ENCODE measurements around the gene COX7B2.

The COX7B2 gene

DNA sequence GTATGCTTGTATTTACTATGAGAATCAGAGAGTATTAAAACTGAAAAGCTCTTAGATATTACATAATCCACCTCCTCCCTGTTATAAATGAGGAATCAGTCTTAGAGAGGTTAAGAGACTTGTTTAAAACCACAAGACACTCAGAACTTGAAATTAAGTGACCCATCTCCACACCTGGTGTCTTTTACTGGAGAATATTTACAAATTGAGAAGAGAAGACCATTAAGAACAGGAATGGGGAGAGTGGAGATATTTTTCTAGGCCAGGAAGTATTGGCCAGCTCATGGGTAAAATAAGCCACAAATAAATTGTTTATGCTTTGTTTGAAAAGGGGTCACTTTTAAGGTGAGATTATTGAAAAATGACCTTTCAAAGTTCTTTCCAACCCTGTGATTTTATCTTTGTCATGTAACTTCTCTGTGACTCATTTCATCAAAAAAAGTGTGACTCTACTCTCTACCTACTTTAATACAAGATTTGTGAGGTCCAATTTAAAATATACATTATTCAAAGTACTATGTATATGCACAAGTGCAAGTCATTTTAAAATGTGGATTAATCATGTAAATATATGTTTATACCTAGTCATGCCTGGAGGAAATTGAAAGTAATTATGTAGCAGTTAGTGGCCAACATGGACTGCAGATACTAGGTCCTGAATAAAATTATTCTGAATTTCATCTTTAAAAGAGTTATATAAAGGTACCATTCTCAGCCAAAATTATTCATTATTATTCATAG lies 15.9 kb upstream of the COX7B2 start:
- no peak for DNase-seq (ENCODE audit: low read depth, low spot score)
- no peaks in the 10 kb centered on the region for H3K36me3 ChIP-seq (ENCODE audit: insufficient read depth, low read length)
- H3K9me3 ChIP-seq (ENCODE audit: low read depth, low read length), result no peaks in the 10 kb centered on the region
- no peak overlapping the region for H3K9ac ChIP-seq (ENCODE audit: insufficient read length)
- no peak overlapping the region for H3K27ac ChIP-seq
- no peak overlapping the region for H3K4me3 ChIP-seq
- no peak for TF ChIP-seq FOXP2 (optimal IDR thresholded peaks at IDR 0.05; ENCODE audit: control extremely low read depth, extremely low read length, insufficient read depth)
- no peak for TF ChIP-seq EZH2 (IDR thresholded peaks at IDR 0.05)
- no peak for TF ChIP-seq POLR2AphosphoS5 (IDR thresholded peaks at IDR 0.05; ENCODE audit: borderline replicate concordance, low read depth, low read length)

DNA sequence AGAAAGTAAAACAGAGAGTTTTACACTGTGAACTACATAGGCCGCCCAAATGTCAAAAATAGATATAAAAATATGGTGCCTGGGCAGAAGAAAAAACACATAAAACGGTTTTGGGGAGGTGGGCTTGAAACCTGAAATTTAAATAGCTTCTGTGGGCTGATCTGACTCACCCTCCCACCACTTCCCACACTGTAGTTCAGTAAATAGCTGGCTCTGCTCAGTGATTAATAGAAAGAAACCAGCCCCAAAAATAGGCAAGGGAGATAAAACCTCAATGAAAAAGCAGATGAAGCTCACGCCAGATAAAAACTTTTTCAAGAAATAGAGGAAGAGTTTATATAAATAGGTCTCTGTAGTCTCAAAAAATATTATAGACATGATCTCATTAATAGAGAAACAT lies 13.2 kb upstream of the COX7B2 start:
- Histone ChIP-seq H3K36me3 (ENCODE audit: insufficient read depth, low read length) (no peaks in the 10 kb centered on the region), H3K4me3 (no peak overlapping the region), H3K9me3 (ENCODE audit: low read depth, low read length) (no peaks in the 10 kb centered on the region), H3K27ac (no peak overlapping the region), H3K9ac (ENCODE audit: insufficient read length) (no peak overlapping the region)
- DNase-seq (ENCODE audit: low read depth, low spot score), result no peak
- TF ChIP-seq EZH2 (IDR thresholded peaks at IDR 0.05) (no peak), POLR2AphosphoS5 (IDR thresholded peaks at IDR 0.05; ENCODE audit: borderline replicate concordance, low read depth, low read length) (no peak), FOXP2 (optimal IDR thresholded peaks at IDR 0.05; ENCODE audit: control extremely low read depth, extremely low read length, insufficient read depth) (no peak)

DNA sequence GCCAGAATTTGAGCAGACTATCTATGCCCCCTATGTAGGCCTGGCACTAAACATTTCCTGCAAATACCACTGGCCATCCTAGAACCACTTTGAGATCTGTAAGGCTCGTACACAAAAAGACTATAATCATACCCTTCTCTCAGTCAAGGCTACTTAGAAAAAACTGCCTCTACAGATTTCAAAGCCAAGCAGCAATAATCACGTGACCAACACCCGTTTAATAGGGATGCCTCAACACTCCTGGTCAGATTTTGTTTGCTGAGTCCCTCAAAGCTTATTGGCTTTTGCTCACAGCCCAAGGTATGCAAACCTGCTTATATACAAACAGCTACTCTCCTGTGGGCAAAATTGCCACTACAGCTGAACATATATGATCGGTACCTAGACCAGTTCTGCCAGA lies 897 bp downstream of the COX7B2 start:
- Histone ChIP-seq H3K36me3 (ENCODE audit: insufficient read depth, low read length) (no peaks in the 10 kb centered on the region), H3K9ac (ENCODE audit: insufficient read length) (no peak overlapping the region), H3K27ac (no peak overlapping the region), H3K4me3 (no peak overlapping the region), H3K9me3 (ENCODE audit: low read depth, low read length) (no peaks in the 10 kb centered on the region)
- TF ChIP-seq EZH2 (IDR thresholded peaks at IDR 0.05), result no peak
- TF ChIP-seq FOXP2 (optimal IDR thresholded peaks at IDR 0.05; ENCODE audit: control extremely low read depth, extremely low read length, insufficient read depth), result no peak
- no peak for TF ChIP-seq POLR2AphosphoS5 (IDR thresholded peaks at IDR 0.05; ENCODE audit: borderline replicate concordance, low read depth, low read length)
- no peak for DNase-seq (ENCODE audit: low read depth, low spot score)

DNA sequence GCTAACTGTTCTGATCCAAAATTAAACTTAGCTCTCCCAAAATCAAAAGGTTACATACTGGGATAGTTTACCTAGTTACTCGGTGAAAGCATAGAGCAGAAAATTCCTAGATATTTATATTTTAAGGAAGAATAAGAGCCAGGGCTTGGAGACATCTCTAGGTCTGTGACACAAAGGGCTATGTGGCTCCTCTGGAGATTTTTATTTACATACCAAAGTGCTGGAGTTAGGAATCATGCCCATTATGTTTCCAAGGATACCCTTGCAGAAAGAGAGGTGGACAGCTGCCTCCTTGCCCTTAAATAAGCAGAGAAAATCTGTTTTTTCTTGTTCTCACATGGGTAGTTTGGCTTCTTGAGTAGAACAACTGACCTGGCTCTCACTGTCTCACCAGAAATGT lies 9.0 kb downstream of the COX7B2 start:
- Histone ChIP-seq H3K4me3 (no peak overlapping the region), H3K27ac (no peak overlapping the region), H3K9me3 (ENCODE audit: low read depth, low read length) (no peaks in the 10 kb centered on the region), H3K9ac (ENCODE audit: insufficient read length) (no peak overlapping the region), H3K36me3 (ENCODE audit: insufficient read depth, low read length) (no peaks in the 10 kb centered on the region)
- TF ChIP-seq EZH2 (IDR thresholded peaks at IDR 0.05) (no peak), POLR2AphosphoS5 (IDR thresholded peaks at IDR 0.05; ENCODE audit: borderline replicate concordance, low read depth, low read length) (no peak), FOXP2 (optimal IDR thresholded peaks at IDR 0.05; ENCODE audit: control extremely low read depth, extremely low read length, insufficient read depth) (no peak)
- DNase-seq (ENCODE audit: low read depth, low spot score), result no peak

DNA sequence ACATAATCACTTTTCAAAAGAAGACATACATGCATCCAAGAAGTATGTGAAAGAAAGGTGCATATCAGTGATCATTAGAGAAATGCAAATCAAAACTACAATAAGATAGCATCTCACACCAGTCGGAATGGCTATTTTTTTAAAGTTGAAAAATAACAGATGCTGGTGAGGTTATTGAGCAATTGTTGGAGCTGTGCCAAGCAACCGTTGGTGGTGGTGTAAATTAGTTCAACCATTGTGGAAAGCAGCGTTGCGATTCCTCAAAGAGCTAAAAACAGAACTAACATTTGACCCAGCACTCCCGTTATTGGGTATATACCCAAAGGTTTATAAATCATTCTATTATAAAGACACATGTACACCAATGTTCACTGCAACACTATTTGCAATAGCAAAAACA lies 14.2 kb downstream of the COX7B2 start:
- DNase-seq (ENCODE audit: low read depth, low spot score), result no peak
- Histone ChIP-seq H3K9ac (ENCODE audit: insufficient read length) (no peak overlapping the region), H3K36me3 (ENCODE audit: insufficient read depth, low read length) (no peaks in the 10 kb centered on the region), H3K9me3 (ENCODE audit: low read depth, low read length) (no peaks in the 10 kb centered on the region), H3K4me3 (no peak overlapping the region), H3K27ac (no peak overlapping the region)
- TF ChIP-seq POLR2AphosphoS5 (IDR thresholded peaks at IDR 0.05; ENCODE audit: borderline replicate concordance, low read depth, low read length), result no peak
- TF ChIP-seq EZH2 (IDR thresholded peaks at IDR 0.05), result no peak
- TF ChIP-seq FOXP2 (optimal IDR thresholded peaks at IDR 0.05; ENCODE audit: control extremely low read depth, extremely low read length, insufficient read depth), result no peak

DNA sequence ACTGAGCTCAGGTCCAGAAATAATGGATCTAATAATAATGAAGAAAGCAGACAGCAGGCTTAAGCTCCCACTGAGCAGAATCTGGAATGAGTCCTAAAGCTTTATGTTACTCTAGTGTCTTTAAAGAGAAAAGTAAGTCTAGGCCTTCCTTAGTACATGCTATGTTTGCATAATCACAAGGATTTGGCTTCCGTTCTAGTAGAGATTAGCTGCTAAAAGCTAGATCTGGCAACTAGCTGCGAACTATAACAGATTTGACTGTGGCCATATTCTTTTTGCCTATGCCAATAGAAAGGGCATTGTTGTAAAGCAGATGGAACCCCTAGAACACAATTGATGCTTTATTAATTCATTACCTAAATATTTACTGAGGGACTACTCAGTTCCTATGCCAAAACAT lies 19.0 kb downstream of the COX7B2 start:
- H3K9me3 ChIP-seq (ENCODE audit: low read depth, low read length), result no peaks in the 10 kb centered on the region
- no peak overlapping the region for H3K27ac ChIP-seq
- TF ChIP-seq POLR2AphosphoS5 (IDR thresholded peaks at IDR 0.05; ENCODE audit: borderline replicate concordance, low read depth, low read length), result no peak
- H3K36me3 ChIP-seq (ENCODE audit: insufficient read depth, low read length), result no peaks in the 10 kb centered on the region
- no peak overlapping the region for H3K9ac ChIP-seq (ENCODE audit: insufficient read length)
- DNase-seq (ENCODE audit: low read depth, low spot score), result no peak
- no peak overlapping the region for H3K4me3 ChIP-seq

DNA sequence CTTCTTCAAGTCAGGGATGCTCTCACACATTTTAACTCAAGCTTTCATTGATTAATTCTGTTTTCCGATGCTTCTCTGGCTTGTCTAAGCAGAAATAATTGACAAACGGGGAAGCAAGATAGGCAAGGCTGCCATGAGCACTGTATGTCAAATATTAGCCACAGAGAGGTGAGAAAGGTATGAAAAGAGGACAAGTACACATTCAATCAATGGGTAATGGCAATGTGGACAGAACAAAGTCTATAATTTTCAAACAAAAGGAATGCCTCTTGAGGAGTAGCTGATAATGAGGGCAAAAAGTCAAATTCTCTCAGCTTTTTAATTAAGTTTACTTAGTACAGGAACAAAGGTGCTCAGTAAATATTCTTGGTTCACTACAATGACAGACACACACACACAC lies 19.6 kb downstream of the COX7B2 start:
- TF ChIP-seq FOXP2 (optimal IDR thresholded peaks at IDR 0.05; ENCODE audit: control extremely low read depth, extremely low read length, insufficient read depth) (no peak), EZH2 (IDR thresholded peaks at IDR 0.05) (no peak)
- Histone ChIP-seq H3K4me3 (no peak overlapping the region), H3K36me3 (ENCODE audit: insufficient read depth, low read length) (no peaks in the 10 kb centered on the region), H3K27ac (no peak overlapping the region), H3K9ac (ENCODE audit: insufficient read length) (no peak overlapping the region), H3K9me3 (ENCODE audit: low read depth, low read length) (no peaks in the 10 kb centered on the region)
- DNase-seq (ENCODE audit: low read depth, low spot score), result no peak

DNA sequence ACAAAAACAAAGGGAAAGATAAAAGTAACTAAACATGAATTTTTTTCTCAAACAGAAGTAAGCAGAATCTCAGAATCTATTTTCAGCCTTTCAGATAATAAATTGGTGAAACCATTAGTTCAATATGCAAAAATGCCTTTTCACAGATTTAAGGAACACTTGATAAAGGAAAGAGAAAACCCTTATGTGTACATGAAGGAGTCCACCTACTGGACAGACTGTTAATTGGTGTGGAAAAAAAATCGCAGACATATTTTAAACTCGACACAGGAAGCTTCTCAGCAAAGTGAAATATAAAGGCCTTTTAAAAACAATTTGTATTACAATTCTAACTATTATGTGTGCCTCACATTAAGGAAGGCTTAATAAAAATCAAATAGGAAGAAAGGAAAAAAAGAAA lies 22.3 kb downstream of the COX7B2 start:
- DNase-seq (ENCODE audit: low read depth, low spot score), result no peak

DNA sequence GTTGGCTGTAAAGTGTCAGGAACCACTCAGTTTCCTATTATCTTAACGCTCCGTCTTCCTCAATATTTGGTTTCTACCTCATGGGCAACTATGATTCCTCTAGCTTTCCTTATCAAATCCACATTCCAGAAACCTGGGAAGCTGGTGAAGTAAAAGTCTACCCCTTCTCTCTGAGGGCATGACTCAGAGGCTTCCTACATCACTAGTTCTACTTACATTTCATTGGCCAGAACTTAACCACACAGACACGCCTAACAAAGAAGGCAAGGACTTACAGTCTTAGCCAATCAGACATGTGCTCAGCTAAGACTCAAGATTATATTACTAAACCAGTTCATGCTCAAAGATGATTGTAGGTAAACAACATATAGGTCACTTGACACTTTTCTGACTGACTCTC lies 30.4 kb downstream of the COX7B2 start:
- H3K36me3 ChIP-seq (ENCODE audit: insufficient read depth, low read length), result no peaks in the 10 kb centered on the region
- no peak for DNase-seq (ENCODE audit: low read depth, low spot score)
- H3K9ac ChIP-seq (ENCODE audit: insufficient read length), result no peak overlapping the region
- TF ChIP-seq POLR2AphosphoS5 (IDR thresholded peaks at IDR 0.05; ENCODE audit: borderline replicate concordance, low read depth, low read length), result no peak
- no peak for TF ChIP-seq EZH2 (IDR thresholded peaks at IDR 0.05)
- no peak for TF ChIP-seq FOXP2 (optimal IDR thresholded peaks at IDR 0.05; ENCODE audit: control extremely low read depth, extremely low read length, insufficient read depth)
- H3K4me3 ChIP-seq, result no peak overlapping the region
- no peaks in the 10 kb centered on the region for H3K9me3 ChIP-seq (ENCODE audit: low read depth, low read length)
- no peak overlapping the region for H3K27ac ChIP-seq

More for the DNA sequence above, 22.3 kb downstream of the COX7B2 start:
- Histone ChIP-seq H3K27ac (no peak overlapping the region), H3K9ac (ENCODE audit: insufficient read length) (no peak overlapping the region), H3K9me3 (ENCODE audit: low read depth, low read length) (no peaks in the 10 kb centered on the region), H3K36me3 (ENCODE audit: insufficient read depth, low read length) (no peaks in the 10 kb centered on the region), H3K4me3 (no peak overlapping the region)
- TF ChIP-seq EZH2 (IDR thresholded peaks at IDR 0.05) (no peak), POLR2AphosphoS5 (IDR thresholded peaks at IDR 0.05; ENCODE audit: borderline replicate concordance, low read depth, low read length) (no peak), FOXP2 (optimal IDR thresholded peaks at IDR 0.05; ENCODE audit: control extremely low read depth, extremely low read length, insufficient read depth) (no peak)

Measured in SK-N-MC (cell line).